ENCODE results near the gene SPATS2.

- no peak for TF ChIP-seq USF2 (IDR thresholded peaks at IDR 0.05; ENCODE audit: low read depth, low read length)
- TF ChIP-seq RCOR1 (IDR thresholded peaks at IDR 0.05; ENCODE audit: insufficient replicate concordance, low read length): no peak
- no peak for TF ChIP-seq CTCF (conservative IDR thresholded peaks at IDR 0.05; ENCODE audit: low read depth, low read length)
- no peak for TF ChIP-seq POLR2A (IDR thresholded peaks at IDR 0.05; ENCODE audit: low read depth, low read length)
- TF ChIP-seq RAD21 (IDR thresholded peaks at IDR 0.05; ENCODE audit: low read length): no peak
- TF ChIP-seq NFE2L2 (IDR thresholded peaks at IDR 0.05; ENCODE audit: low read depth, low read length): no peak
- no peak for TF ChIP-seq SMC3 (IDR thresholded peaks at IDR 0.05; ENCODE audit: low read depth, low read length)
- TF ChIP-seq RFX5 (IDR thresholded peaks at IDR 0.05; ENCODE audit: low read depth, low read length): no peak
- no peak for TF ChIP-seq FOS (IDR thresholded peaks at IDR 0.05; ENCODE audit: low read depth, low read length)
- TF ChIP-seq CEBPB (IDR thresholded peaks at IDR 0.05; ENCODE audit: low read depth, low read length): no peak
- no peak for TF ChIP-seq MAFK (IDR thresholded peaks at IDR 0.05; ENCODE audit: low read depth, low read length)
- no peak for TF ChIP-seq BHLHE40 (IDR thresholded peaks at IDR 0.05; ENCODE audit: low read depth, low read length)
- no peak for TF ChIP-seq MXI1 (IDR thresholded peaks at IDR 0.05; ENCODE audit: borderline replicate concordance, low read depth, low read length)
- no peak for TF ChIP-seq CHD1 (IDR thresholded peaks at IDR 0.05; ENCODE audit: low read depth, low read length)
These were observed 22.7 kb upstream of the SPATS2 start for GRCh38 chr12:49344486-49345050.

Data from IMR-90 (cell line).